GM12874 (cell line): ENCODE data around the gene PCSK7.

ENCODE experiments used
- CTCF ChIP-seq: IDR thresholded peaks from 2 replicates; pipeline ENCODE4 v1.5.1; 2011; ENCODE audit warnings: low read depth, mild to moderate bottlenecking, control low read depth, low read length, moderate library complexity; ENCODE audit not compliant: insufficient read depth

PCSK7 gene

DNA sequence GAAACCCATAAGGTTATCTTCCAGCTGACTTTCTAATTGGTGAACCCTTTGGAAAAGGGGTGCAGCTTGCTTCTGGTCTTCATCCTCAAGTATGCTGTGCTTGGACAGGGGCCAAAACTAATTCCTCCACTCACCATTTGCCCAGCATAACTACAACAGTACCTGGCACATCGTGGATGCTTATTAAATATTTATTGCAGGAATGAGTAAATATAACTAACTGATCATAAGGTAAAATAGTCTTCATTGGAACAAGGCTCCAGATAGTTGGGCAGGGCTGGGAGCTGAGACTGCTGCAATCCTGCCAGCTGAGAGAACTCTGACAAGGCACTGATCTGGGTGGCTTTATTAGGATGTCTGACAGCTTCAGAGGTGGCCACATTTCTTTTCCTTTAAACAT is 55.7 kb downstream of the PCSK7 start:
- TF ChIP-seq CTCF = no peak

- no peak for TF ChIP-seq CTCF
These were observed 56.1 kb downstream of the PCSK7 start for GRCh38 chr11:117175781-117176180.

DNA sequence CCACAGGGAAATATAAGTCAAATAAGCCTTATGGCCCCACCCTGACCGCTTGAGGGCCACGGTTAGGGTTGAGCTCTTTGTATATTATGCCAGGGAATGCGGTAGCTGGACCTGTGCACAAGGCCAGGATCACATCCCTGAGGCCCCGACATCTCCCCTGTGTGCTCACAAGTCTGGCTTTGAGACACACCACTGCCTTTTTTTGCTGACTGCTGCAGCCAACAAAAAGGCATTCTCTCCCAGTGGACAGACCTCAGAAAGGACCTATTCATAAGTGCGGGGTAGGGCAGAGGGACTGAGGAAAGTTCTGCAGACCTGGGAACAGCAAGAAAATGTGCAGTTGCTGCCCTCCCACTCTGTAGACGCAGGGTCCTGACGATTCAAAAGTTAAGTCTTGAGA is 56.8 kb downstream of the PCSK7 start:
- no peak for TF ChIP-seq CTCF

GRCh38 chr11:117172724-117173421 is 59.0 kb downstream of the PCSK7 start:
- no peak for TF ChIP-seq CTCF

DNA sequence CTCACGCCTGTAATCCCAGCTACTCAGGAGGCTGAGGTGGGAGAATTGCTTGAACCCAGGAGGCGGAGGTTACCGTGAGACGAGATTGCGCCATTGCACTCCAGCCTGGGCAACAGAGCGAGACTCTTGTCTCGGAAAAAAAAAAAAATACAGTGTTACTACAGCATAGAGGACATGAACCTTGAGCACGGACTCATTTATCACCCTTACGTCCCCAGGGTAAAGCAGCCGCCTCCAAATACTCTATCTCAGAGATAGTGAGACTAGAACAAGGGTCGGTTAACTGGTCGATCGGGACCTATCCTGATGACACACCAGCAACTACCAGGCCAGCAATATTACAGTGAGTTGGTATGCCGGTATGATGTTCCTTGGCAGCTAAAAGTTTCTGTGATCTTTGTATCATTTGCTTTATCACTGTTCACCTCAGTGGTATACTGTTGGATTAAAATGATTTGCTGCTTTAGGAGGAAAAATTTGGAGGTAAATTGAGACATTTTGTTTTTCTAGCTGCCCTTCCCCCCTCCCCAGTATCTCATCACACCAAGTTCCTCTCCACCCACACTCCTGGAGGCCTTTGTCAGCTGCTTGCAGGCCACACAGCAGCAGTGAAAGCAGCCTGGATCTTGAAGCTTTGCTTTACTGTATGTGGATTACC is 60.3 kb downstream of the PCSK7 start:
- no peak for TF ChIP-seq CTCF

GRCh38 chr11:117171007-117171403 is 60.9 kb downstream of the PCSK7 start:
- no peak for TF ChIP-seq CTCF

DNA sequence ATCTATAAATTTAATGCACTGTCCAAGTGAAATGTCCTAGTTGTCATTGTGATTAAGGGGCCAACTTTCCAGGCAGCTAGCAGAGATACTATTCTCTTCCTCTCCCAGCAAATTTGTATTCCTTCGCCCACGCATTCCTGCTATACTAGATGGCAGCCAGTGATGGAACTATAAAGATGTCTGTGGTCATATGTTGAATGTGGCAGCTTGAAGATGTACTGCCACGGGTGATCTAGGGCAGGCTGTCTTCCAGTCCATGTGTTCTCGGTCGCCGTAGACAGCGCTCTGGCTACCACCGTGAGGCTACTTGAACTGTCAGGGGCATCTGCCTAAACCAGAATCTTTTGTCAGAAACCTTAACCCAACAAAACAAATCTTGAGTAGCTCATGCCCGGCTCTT is 61.7 kb downstream of the PCSK7 start:
- TF ChIP-seq CTCF = no peak
